HK-2 (cell line): ENCODE measurements around the gene AQP2.

ENCODE experiments used
- DNase-seq: peaks from one replicate; pipeline ENCODE4 v3.0.0-alpha.2; 2018; ENCODE audit not compliant: unreplicated experiment

Gene AQP2, protein sequence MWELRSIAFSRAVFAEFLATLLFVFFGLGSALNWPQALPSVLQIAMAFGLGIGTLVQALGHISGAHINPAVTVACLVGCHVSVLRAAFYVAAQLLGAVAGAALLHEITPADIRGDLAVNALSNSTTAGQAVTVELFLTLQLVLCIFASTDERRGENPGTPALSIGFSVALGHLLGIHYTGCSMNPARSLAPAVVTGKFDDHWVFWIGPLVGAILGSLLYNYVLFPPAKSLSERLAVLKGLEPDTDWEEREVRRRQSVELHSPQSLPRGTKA

DNA sequence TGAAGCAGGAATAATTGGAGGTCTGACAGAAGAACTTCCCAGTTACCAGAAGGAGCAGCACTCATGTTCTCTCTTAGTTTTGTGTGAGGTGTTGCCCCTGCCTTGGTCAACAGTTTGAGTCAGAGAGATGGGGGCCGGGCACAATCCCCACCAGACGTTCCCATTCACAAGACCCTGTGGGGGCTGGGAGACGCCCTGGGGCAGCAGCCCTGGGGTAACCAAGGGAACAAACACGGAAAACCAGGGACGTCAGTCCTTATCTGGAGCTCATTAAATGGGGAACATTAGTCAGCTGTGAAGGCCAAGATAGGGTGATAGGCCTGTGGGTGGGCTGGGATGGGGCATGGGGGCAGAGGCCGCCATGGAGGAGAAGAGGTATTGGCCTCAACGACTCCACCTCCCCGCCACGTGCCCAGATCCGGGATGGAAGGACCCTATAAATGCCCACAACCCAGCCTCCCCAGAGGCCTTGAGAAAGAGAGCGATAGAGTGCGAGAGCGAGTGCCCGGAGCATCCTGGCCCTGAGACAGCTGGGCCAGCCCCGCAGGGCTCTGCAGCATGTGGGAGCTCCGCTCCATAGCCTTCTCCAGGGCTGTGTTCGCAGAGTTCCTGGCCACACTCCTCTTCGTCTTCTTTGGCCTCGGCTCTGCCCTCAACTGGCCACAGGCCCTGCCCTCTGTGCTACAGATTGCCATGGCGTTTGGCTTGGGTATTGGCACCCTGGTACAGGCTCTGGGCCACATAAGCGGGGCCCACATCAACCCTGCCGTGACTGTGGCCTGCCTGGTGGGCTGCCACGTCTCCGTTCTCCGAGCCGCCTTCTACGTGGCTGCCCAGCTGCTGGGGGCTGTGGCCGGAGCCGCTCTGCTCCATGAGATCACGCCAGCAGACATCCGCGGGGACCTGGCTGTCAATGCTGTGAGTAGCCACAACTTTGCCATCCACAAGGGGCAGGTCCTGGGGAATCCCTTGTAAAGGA lies at the start of gene AQP2:
AQP2 (plus strand) TSS at position 465 of the 979 bp plus-strand sequence; CDS start at position 559, 94 bp downstream.
- DNase-seq, result no peak

GRCh38 chr12:49901026-49901425 lies 49.5 kb upstream of the AQP2 start:
- no peak for DNase-seq

GRCh38 chr12:49901986-49902385 lies 48.6 kb upstream of the AQP2 start:
- DNase-seq, result no peak

DNA sequence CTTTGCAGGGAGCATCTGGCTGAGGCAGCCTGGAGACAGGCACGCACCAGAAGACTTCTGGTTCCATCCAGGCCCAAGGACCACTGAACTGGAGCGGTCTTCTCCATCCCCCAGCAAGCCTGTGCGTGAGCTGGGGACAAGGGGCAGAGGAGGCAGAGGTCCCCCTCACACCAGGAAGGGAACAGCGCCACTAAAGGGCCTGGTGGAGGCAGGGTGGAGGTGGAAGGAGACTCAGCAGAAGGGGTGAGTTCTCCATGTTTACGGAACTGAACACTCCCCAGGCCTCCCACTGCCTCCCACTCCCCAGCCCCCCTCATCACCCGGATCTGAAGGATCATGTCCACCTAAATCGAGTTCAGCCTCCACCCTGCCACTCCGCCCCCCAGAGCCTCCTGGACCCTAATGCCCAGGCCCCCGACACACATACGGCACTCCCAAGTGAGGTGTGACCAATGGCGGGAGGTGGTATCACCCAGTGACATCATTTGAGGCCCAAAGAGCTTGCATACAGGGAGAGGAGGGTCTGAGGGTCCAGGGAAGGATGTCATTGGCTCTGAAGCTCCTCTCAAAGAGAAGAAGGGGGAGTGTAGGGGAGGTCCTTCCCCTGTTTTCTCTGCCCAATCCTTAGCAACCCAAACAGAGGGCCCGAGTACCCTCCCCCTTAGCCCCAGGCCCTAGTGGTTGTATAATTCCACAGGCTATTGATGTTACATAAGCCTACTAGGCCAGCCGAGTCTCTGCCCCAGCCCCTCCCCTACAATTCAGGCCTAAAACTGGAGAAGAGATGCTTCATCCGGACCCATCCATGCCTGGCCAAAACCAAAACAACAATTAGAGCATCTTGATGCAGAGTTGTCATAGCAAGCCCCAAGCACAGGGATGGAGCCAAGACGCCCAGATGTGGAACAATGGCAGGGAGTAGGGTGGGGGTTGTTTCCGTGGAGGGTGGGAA lies 47.9 kb upstream of the AQP2 start:
- no peak for DNase-seq

DNA sequence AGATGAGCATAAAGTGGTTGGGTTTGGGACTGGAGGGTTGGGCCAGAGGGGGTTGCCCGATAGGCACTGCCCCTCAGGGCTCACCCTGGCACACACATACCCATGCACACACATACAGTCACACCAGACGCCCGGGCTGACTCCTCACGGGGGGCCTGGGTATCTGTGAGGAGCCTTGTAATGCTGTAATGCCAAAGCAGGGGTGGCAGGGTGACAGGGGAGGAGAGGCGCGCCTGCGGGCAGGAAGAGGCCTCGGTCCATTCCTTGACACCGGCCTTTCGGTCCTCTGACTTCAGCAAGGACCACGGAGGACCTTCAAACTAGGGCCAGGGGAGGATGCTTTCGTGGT lies 47.2 kb upstream of the AQP2 start:
- no peak for DNase-seq

- DNase-seq, result no peak
These were observed 46.7 kb upstream of the AQP2 start, which contains the start of gene FAIM2 for GRCh38 chr12:49903700-49904423. Gene FAIM2 (minus strand): TSS chr12:49903900. CDS start chr12:49903792, 108 bp downstream.

DNA sequence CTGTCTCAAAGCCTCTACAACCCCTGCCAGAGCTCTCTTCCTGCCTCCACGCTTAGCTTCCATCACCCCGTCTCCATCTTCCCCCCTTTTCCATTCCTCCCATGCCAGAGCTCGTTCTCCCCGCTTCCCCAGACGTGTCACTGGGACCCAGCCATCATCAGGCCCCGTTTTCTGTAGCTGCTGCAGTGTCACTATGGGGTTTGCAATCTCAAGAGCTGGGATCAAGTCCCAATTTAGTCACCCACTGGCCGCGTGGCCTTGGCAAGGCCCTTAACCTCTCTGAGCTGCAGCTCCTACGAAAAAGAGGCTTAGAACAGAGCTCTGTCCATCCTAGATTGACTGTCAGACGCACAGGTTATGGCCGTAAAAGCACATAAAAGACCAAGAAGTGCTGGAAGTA lies 45.9 kb upstream of the AQP2 start:
- DNase-seq, result no peak

GRCh38 chr12:49905718-49906314 lies 44.7 kb upstream of the AQP2 start:
- no peak for DNase-seq

GRCh38 chr12:49907352-49907751 lies 43.2 kb upstream of the AQP2 start:
- no peak for DNase-seq

DNA sequence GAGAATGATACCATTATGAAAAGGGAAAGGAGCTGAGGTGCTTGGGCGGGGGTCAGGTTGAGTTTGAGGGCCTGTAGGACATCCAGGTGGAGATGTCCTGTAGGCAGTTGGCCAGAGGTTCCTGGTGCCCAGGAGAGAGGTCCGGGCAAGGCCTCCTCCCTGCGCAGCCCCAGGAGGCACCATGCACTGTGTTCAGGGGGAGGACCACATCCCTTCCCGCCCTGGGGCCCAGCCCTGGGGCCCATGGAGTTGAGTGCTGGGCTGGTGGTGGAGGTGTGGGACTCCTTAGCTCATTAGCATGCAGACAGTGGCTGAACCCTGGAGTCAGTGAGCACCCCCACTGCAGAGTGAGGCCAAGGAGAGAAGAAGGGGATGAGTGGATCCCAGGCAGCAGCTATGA lies 41.2 kb upstream of the AQP2 start:
- no peak for DNase-seq

DNA sequence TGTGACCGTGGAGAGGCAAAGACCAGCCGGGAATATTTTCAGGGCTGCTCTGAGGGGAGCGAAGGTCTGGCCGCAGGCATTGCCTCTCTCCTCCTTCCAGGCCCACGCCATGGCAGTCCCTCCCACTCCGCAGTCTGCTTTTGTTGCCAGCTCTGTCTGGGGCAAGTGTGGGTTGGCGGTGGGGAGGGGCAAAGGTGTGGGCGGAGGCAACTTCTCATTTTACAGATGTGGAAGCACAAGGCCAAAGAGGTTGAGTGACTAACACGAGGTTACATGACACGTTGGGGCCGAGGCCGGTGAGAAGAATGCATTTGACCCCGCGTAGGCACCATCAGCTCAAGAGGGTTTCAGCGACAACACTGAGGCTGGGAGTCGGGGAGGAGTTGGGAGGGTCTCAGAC lies 40.7 kb upstream of the AQP2 start:
- DNase-seq, result peak; percentile 75

- DNase-seq, result no peak
These were observed 40.0 kb upstream of the AQP2 start for GRCh38 chr12:49910331-49911212.

GRCh38 chr12:49911213-49911605 lies 39.3 kb upstream of the AQP2 start:
- no peak for DNase-seq

DNA sequence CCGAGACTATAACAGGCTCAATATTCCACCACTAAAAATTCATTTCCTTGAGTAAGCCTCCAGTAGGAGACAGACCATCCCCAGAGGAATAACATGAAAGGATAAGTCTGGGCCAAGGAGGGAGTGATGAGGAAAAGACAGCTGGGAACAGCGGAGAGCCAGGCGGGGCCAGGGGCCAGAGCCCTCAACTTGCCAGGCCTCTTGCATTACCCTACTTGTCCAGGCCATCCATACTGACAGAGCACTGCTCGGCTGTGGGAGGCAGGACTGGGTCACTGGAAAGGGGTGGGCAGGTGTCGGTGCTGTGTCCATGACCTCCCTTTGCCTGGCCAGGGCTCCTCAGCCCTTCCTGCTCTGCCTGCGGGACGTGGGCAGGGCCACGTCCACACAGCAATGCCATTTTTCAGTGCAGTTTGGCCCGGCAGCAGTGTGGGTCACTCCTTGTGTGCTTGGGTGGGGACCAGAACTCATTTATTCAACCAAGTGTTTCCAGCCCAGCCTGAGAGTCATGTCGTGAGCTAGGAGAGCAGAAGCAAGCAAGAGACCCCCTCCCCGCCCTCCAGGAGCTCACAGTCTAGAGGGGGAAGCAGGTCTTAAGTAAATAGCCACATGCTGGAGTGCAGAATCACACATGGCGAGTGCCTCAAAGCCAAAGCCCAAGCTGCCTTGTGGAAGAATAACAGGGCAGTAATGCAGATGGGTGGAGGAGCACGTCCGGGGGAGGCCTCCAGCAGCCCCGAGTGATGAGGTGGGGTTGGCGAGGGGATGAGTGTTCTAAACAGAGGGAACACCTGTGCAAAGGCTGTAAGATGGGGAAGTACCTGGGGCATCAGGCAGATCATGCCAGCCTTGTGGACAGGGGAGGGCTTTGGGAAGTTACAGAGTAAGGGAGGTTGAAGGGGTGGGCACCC lies 37.9 kb upstream of the AQP2 start:
- no peak for DNase-seq

DNA sequence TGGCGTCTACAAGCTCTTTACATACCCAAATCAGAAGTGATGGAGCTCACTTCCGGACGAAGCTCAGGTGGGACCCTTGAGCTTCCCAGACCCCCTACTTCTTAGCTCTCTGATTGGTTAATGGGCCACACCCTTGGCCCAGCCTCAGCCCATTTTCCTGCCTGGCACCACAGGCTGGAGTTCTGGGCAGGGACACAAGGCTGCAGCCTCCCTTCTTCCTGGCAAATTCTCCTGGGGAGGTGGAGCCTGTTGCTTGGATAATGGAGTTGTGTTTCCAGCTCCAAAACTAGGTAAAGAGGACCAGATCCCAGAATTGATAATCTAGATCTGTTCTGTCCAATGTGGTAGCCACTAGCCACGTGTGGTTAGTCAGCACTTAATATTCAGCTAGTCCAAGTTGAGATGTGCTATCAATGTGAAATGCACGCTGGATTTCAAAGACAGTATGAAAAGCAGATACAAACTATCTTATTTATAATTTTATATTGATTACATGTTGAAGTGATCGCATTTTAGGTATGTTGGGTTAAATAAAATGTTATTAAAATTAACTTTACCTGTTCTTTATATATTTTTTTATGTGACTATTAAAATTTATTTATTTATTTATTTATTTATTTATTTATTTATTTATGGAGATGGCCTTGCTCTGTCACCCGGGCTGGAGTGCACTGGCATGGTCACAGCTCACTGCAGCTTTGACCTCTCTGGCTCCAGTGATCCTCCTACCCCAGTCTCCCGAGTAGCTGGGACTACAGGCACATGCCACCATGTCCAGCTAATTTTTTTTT lies 34.2 kb upstream of the AQP2 start:
- no peak for DNase-seq

GRCh38 chr12:49917166-49917787 lies 33.3 kb upstream of the AQP2 start:
- no peak for DNase-seq

DNA sequence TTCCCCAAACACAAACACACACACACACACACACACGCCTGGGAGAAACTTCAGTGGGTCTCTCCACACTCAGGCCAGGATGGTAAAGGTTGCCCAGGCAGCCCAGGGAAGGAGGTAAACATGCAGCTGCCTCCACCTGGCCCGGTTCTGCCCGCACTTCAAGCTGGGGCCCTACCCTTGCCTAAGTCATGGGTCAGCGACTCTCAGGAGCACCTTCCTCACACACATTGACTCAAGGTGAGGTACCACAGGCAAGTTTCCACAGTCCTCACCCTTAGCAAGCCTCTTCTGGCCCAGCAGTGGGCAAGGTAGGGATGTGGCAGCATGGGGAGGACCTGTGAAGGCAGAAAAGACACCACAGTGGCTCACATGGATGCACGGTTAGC lies 32.8 kb upstream of the AQP2 start:
- DNase-seq, result no peak
